SH-SY5Y (cell line): ENCODE data around the gene CRTAC1.

Source experiments
- GATA2 ChIP-seq: IDR thresholded peaks from 2 replicates; pipeline ENCODE4 v1.6.1; 2011; ENCODE audit warnings: mild to moderate bottlenecking, low read depth, low read length
- GATA3 ChIP-seq: IDR thresholded peaks from 2 replicates; pipeline ENCODE4 v1.6.1; 2011; ENCODE audit warnings: low read depth, mild to moderate bottlenecking, low read length, moderate library complexity

DNA sequence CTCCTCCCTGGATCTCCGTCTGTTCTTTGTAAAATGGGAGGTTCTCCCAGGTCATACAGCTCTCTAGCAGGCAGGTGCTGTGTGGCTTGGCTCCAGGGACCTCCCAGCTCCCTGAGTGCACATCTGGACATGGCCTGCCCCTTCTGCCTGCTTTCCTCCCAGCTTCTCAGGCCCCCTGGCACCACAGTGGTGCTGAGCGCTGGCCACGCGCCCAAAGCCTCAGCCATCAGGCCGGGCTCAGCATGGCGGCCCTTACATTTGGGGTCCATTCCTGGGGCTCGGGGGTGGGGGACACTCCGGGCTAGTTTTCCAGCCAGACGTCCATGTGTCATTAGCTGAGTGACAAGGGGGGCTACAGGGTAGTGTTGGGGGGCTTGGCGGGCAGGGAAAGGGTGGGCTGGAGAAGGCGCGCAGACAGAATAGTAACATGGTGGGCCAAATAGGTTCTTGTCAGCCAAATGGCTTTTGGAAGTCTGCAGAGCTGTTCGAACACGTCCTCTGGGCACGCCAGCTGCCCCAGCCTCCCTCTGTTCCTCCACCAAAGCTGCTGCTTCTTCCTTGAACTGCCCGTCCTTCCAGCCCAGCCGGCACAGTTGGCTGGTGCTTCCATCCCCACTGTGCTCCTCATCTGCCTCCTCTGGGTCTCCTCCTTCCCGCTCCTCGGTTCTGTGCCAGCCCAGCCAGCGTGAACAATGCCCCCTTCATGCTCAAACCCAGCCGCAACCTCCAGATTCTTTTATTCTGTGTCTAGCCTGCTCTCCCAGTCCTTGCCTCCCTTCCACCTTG is 114.9 kb downstream of the CRTAC1 start:
- TF ChIP-seq GATA3 (no peak), GATA2 (no peak)
